Measurements from ENCODE around the gene PPIF.
"Not testable (repeated sequence)": the region's sequence is repeated elsewhere in the genome, so short reads cannot be mapped to it uniquely, and the experiment has no call there.

The PPIF gene

DNA sequence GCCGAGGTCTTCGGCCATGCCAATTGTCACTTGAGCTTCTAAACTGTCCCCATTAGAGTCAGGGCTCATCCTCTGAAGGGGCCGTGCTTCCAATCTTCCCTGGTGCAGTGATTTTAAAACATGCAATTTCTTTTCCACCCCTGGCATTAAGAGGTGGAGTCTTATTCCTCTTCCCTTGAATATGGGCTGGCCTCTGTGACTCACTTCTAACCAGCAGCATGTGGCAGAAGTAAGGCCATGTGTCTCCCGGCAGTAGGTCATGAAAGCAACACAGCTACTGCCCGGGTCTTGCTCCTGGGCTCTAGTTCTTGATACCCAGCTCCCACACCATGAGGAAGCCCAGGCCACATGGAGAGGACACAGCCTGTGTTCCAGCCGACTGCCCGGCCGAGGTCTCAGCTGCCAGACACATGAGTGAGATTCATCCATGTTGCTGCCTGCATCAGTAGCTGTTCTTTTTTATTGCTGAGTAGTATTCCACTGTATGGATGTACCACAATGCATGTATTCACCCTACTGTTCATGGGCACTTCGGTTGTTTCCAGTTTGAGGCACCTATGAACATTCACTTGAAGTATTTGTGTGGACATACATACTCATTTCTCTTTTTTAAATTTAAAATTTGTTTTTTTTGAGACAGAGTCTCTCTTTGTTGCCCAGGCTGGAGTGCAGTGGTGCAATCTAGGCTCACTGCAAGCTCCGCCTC lies 14.5 kb upstream of the PPIF start:
- not testable (repeated sequence) for DNase-seq

DNA sequence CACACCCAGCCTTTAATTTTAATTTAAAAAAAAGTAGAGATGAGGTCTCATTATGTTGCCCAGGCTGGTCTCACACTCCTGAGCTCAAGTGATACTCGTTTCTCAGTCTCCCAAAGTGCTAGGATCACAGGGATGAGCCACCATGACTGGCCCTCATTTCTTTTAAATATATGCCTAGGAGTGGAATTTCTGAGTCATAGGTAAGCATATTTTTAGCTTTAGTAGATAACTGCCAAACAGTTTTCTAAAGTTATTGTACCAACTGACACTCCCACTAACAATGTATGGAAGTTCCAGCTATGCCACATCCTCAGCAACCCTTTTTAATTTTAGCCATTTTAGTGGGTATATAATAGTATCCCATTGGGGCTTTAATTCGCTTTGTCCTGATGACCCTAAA lies 13.8 kb upstream of the PPIF start:
- DNase-seq: peak in 1 of 2 experiments; percentile 14

- no peak for DNase-seq
Observed at GRCh38 chr10:79334573-79334972, 12.7 kb upstream of the PPIF start.

GRCh38 chr10:79335094-79335469 lies 12.2 kb upstream of the PPIF start:
- no peak for DNase-seq

GRCh38 chr10:79335470-79336235 lies 11.6 kb upstream of the PPIF start:
- no peak for DNase-seq

DNA sequence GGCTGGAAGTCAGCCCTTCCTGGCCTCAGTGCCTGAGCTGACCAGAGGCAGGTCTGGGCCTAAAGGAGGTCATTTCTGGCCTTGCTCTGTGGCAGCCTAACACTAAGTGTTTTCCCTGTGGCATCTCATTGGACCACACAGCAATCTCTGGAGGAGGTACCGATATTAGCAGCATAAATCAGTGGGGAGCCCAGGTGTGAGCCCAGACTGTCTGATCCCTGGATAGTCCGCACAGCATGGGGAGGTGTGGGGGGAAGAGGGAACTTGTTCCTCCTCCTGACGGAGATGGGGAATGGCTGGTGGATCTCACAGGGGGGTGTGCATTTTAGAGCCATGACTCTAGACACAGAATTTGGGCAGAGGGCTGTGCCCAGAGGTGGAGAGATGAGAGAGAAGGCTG lies 11.0 kb upstream of the PPIF start:
- DNase-seq: no peak

- DNase-seq: no peak
Observed at GRCh38 chr10:79336739-79337138, 10.5 kb upstream of the PPIF start.

- DNase-seq: not testable (repeated sequence)
Observed at GRCh38 chr10:79337783-79338469, 9.3 kb upstream of the PPIF start.

- DNase-seq: no peak
Observed at GRCh38 chr10:79339266-79339665, 8.0 kb upstream of the PPIF start.

GRCh38 chr10:79340646-79341244 lies 6.5 kb upstream of the PPIF start:
- no peak for DNase-seq

DNA sequence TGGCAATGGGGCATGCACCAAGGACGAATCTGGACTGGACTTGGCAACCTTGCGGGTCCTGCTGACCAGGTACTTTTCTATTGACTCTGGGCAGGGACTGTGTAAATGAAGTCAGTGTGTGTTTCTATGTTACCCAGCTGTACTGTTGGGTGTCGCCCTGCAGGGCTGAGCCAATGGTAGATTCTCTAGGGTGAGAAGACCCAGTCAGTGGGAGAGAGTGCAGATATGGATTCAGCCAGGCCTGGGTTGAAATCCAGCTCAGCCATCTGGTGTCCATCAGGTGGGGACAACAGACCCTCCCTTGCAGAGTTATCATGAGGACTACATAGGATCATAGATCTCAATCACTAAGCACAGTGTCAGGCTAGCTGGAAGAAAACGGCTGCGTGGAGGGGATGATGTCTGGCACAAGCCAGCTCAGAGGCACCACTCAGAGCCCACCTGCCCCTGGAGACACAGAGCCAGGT lies 4.9 kb upstream of the PPIF start:
- no peak for DNase-seq

GRCh38 chr10:79342811-79343561 lies 4.3 kb upstream of the PPIF start:
- DNase-seq: no peak

DNA sequence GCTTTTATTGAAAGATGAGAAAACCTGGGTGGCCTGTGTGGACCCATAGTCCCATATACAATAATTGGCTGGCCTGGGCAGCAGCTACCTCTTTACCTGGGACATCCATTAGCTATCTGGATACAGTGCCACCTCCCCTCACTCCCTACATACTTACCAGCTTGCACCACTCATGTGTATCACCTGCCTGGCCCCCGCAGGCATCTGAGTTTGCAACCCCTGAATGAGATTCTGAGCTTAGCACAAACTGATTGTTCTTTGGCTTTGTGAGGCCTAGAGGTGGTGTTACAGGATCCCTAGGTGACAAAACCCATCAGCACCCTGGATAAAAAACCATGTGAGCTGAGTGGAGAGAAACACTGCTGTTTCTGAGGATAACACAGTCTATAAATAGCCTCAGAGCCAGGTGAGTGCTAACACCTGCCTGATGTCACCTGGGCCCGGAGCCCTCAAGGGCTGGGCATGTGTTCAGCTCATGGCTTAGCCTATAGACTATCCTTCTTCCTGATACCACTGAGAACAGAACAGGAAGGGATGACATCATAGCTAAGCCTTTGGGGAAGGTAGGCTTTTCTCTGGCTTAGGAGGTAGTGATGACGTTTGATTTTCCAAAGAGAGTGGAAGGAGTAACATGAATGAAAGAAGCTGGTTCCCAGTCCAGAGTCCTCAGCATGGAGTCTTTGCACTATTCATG lies 2.6 kb upstream of the PPIF start:
- no peak for DNase-seq

- DNase-seq: no peak
Observed at GRCh38 chr10:79345241-79346011, 1.8 kb upstream of the PPIF start.

DNA sequence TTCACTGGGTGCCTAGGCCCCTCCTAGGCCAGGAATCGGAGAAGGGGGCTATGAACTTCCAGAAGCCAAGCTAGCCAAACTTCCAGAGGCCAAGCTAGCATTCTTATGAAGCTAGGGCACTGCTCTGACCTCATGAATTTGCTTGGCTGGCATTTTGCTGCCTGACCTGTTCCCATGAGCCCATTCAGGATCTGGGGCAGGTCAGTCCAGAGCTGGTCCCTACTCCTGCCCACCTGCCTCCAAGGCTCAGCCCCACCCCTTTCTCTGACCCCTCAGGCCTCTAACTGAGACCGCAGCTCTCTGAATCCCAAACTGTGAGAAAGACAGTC lies 1.3 kb upstream of the PPIF start:
- DNase-seq: no peak

- DNase-seq: no peak
Observed at GRCh38 chr10:79346388-79347225, 662 bp upstream of the PPIF start.

DNA sequence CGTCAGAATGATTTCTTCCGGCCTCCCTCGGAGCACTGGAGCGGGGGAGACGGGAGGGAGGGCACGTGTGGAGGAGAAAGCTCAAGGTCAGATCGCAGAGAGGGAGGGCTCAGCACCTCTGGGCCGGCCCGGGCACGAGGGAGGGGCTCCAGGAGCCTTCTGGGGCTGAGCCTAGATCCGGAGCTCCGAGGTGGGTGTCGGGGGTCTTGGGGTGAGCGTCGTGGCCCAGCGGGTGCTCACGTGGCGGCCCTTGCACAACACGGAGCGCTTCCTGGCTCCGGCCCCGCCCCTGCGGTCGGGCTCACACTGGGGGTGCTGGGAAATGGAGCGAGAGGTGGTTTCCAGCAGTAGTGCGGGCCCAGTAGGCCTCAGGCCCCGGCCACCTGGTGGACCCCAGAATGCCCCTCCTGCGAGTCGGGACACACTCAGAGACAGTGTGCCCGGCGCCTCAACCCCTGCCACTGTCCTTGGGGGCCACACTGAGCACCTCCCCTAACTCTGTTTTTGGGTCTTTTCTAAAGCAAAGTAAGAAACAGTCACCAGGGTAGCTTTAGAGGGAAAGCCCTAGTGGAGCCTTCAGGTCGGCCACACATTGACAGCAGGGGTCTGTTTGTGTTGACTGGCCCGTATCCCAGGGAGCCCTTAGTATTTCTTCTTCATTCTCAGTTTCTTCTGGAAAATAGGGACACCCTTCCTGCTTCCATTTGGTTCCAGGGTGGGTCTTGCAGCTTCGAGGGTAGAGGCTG lies 798 bp downstream of the PPIF start:
- peak in 1 of 2 experiments; percentile 30 for DNase-seq

GRCh38 chr10:79348640-79348988 lies 1.3 kb downstream of the PPIF start:
- DNase-seq: no peak

- DNase-seq: no peak
Observed at GRCh38 chr10:79349072-79349491, 1.8 kb downstream of the PPIF start.

Data from SW 1271 (cell line).